Measurements from ENCODE around the gene LHFPL6. TPM values are rescaled to one million over a fixed set of nuclear protein-coding genes. Genes with fewer than 3 reads are reported as not detected.

LHFPL6 gene
- total and polyA plus RNA-seq, 4 donors: 22.7 to 115 (median 36.1) TPM

- H3K9ac ChIP-seq (ENCODE audit: insufficient read depth in 1 of 2, low read length in 2 of 2): no peak overlapping the region
- no peak overlapping the region for H3K27ac ChIP-seq (ENCODE audit: low read depth in 1 of 2, low read length in 1 of 2)
- no peaks in the 10 kb centered on the region for H3K36me3 ChIP-seq (ENCODE audit: control insufficient read depth in 4 of 4, insufficient read depth in 4 of 4, low read length in 4 of 4)
- no peaks in the 10 kb centered on the region for H3K9me3 ChIP-seq (ENCODE audit: control insufficient read depth in 4 of 4, insufficient read depth in 3 of 4, low read length in 3 of 4)
- H3K27me3 ChIP-seq (ENCODE audit: control insufficient read depth in 3 of 3, insufficient read depth in 3 of 3, low read length in 2 of 3): no peaks in the 10 kb centered on the region
- DNase-seq (peak in 1 of 3 donors; percentile 18), ATAC-seq (ENCODE audit: insufficient read depth, low FRiP score) (no peak)
- no peak overlapping the region for H3K4me3 ChIP-seq
- peaks cover 2 to 30% (median 17%) of the 10 kb centered on the region in 5 donors for H3K4me1 ChIP-seq (ENCODE audit: control insufficient read depth in 5 of 5, insufficient read depth in 5 of 5, low read length in 5 of 5)
- no peak for TF ChIP-seq CTCF (IDR thresholded peaks at IDR 0.05; ENCODE audit: control extremely low read depth, extremely low read depth)
Measured at GRCh38 chr13:39419068-39419467, 183.9 kb downstream of the LHFPL6 start.

- ATAC-seq (ENCODE audit: insufficient read depth, low FRiP score): no peak
- H3K27ac ChIP-seq (ENCODE audit: low read depth in 1 of 2, low read length in 1 of 2): no peak overlapping the region
- H3K4me3 ChIP-seq: no peak overlapping the region
- peak in 1 of 3 donors; percentile 5 for DNase-seq
- 86 to 91% methylated on average over 3 of the region's 3 CpGs for WGBS, 2 donors
- H3K9ac ChIP-seq (ENCODE audit: insufficient read depth in 1 of 2, low read length in 2 of 2): peak overlapping the region in 1 of 2 donors; percentile 5
- no peaks in the 10 kb centered on the region for H3K36me3 ChIP-seq (ENCODE audit: control insufficient read depth in 4 of 4, insufficient read depth in 4 of 4, low read length in 4 of 4)
- no peaks in the 10 kb centered on the region for H3K27me3 ChIP-seq (ENCODE audit: control insufficient read depth in 3 of 3, insufficient read depth in 3 of 3, low read length in 2 of 3)
- TF ChIP-seq CTCF (IDR thresholded peaks at IDR 0.05; ENCODE audit: control extremely low read depth, extremely low read depth): no peak
- no peaks in the 10 kb centered on the region for H3K9me3 ChIP-seq (ENCODE audit: control insufficient read depth in 4 of 4, insufficient read depth in 3 of 4, low read length in 3 of 4)
- peaks cover 2 to 30% (median 17%) of the 10 kb centered on the region in 5 donors for H3K4me1 ChIP-seq (ENCODE audit: control insufficient read depth in 5 of 5, insufficient read depth in 5 of 5, low read length in 5 of 5)
Measured at GRCh38 chr13:39418424-39418823, 184.6 kb downstream of the LHFPL6 start.

- no peak overlapping the region for H3K4me3 ChIP-seq
- H3K36me3 ChIP-seq (ENCODE audit: control insufficient read depth in 4 of 4, insufficient read depth in 4 of 4, low read length in 4 of 4): no peaks in the 10 kb centered on the region
- TF ChIP-seq CTCF (IDR thresholded peaks at IDR 0.05; ENCODE audit: control extremely low read depth, extremely low read depth): no peak
- ATAC-seq (ENCODE audit: insufficient read depth, low FRiP score) (no peak), DNase-seq (peak; percentile 21 to 55 (median 36))
- WGBS, 2 donors: 75 to 82% methylated on average over 5 of the region's 5 CpGs
- no peaks in the 10 kb centered on the region for H3K27me3 ChIP-seq (ENCODE audit: control insufficient read depth in 3 of 3, insufficient read depth in 3 of 3, low read length in 2 of 3)
- no peak overlapping the region for H3K9ac ChIP-seq (ENCODE audit: insufficient read depth in 1 of 2, low read length in 2 of 2)
- H3K9me3 ChIP-seq (ENCODE audit: control insufficient read depth in 4 of 4, insufficient read depth in 3 of 4, low read length in 3 of 4): no peaks in the 10 kb centered on the region
- H3K27ac ChIP-seq (ENCODE audit: low read depth in 1 of 2, low read length in 1 of 2): peak overlapping the region in 1 of 2 donors; percentile 46
- peaks cover 2 to 30% (median 17%) of the 10 kb centered on the region in 5 donors for H3K4me1 ChIP-seq (ENCODE audit: control insufficient read depth in 5 of 5, insufficient read depth in 5 of 5, low read length in 5 of 5)
Measured at GRCh38 chr13:39417643-39418042, 185.3 kb downstream of the LHFPL6 start.

GRCh38 chr13:39417131-39417530 lies 185.9 kb downstream of the LHFPL6 start:
- no peak overlapping the region for H3K4me3 ChIP-seq
- ATAC-seq (ENCODE audit: insufficient read depth, low FRiP score) (no peak), DNase-seq (peak; percentile 46 to 61 (median 48))
- 77 to 80% methylated on average over 5 of the region's 5 CpGs for WGBS, 2 donors
- H3K9ac ChIP-seq (ENCODE audit: insufficient read depth in 1 of 2, low read length in 2 of 2): no peak overlapping the region
- peaks cover 2 to 30% (median 17%) of the 10 kb centered on the region in 5 donors for H3K4me1 ChIP-seq (ENCODE audit: control insufficient read depth in 5 of 5, insufficient read depth in 5 of 5, low read length in 5 of 5)
- TF ChIP-seq CTCF (IDR thresholded peaks at IDR 0.05; ENCODE audit: control extremely low read depth, extremely low read depth): no peak
- H3K27me3 ChIP-seq (ENCODE audit: control insufficient read depth in 3 of 3, insufficient read depth in 3 of 3, low read length in 2 of 3): no peaks in the 10 kb centered on the region
- peak overlapping the region in 1 of 2 donors; percentile 46 for H3K27ac ChIP-seq (ENCODE audit: low read depth in 1 of 2, low read length in 1 of 2)
- H3K36me3 ChIP-seq (ENCODE audit: control insufficient read depth in 4 of 4, insufficient read depth in 4 of 4, low read length in 4 of 4): no peaks in the 10 kb centered on the region
- no peaks in the 10 kb centered on the region for H3K9me3 ChIP-seq (ENCODE audit: control insufficient read depth in 4 of 4, insufficient read depth in 3 of 4, low read length in 3 of 4)

Measured in lung (tissue), 12 donors.